CD14-positive monocyte (primary cell): Measurements from ENCODE around the gene PWP1. TPM values are rescaled to one million over a fixed set of nuclear protein-coding genes. Genes with fewer than 3 reads are reported as not detected.
"Not testable (repeated sequence)": the region's sequence is repeated elsewhere in the genome, so short reads cannot be mapped to it uniquely, and the experiment has no call there.

ENCODE experiments used
- DNase-seq, 3 donors: peaks; one replicate each; pipeline ENCODE4 v3.0.0-alpha.2; 2011 to 2022
- H2AFZ ChIP-seq: 2 replicates; pipeline ENCODE4 v1.6.0; 2012; ENCODE audit warnings: mild to moderate bottlenecking, low read depth, low read length, inconsistent platforms; ENCODE audit not compliant: insufficient read depth, poor library complexity, severe bottlenecking
- H3K27ac ChIP-seq, 2 donors: 1 replicate in 1 of 2; 2 replicates in 1 of 2; pipeline ENCODE4 v1.5.1; 2012 to 2013; ENCODE audit warnings: low read length in 2 of 2, control low read depth in 1 of 2, inconsistent platforms in 1 of 2, low read depth in 1 of 2, mild to moderate bottlenecking in 1 of 2
- H3K27me3 ChIP-seq, 2 donors: one replicate each; pipeline versions ENCODE4 v1.6.0 to v1.6.1; 2011 to 2013; ENCODE audit warnings: low read length in 2 of 2; ENCODE audit not compliant: control insufficient read depth in 2 of 2, insufficient read depth in 2 of 2
- H3K36me3 ChIP-seq, 2 donors: replicated peaks in 1 of 2; 1 replicate in 1 of 2; 2 replicates in 1 of 2; pipeline versions ENCODE4 v1.5.1 to v1.6.1; 2012 to 2013; ENCODE audit warnings: low read length in 2 of 2, control low read depth in 1 of 2, inconsistent platforms in 1 of 2, mild to moderate bottlenecking in 1 of 2; ENCODE audit not compliant: insufficient read depth in 2 of 2, control insufficient read depth in 1 of 2
- H3K4me1 ChIP-seq, 2 donors: 1 replicate in 1 of 2; 2 replicates in 1 of 2; pipeline versions ENCODE4 v1.5.1 to v1.6.1; 2012 to 2013; ENCODE audit warnings: low read length in 2 of 2, control low read depth in 1 of 2, inconsistent platforms in 1 of 2, mild to moderate bottlenecking in 1 of 2, moderate library complexity in 1 of 2; ENCODE audit not compliant: insufficient read depth in 2 of 2, control insufficient read depth in 1 of 2
- H3K4me2 ChIP-seq: replicated peaks from 2 replicates; pipeline ENCODE3; 2012; ENCODE audit warnings: low read length, moderate library complexity, mild to moderate bottlenecking; ENCODE audit not compliant: poor library complexity, severe bottlenecking; ENCODE audit errors: extremely low read depth
- H3K4me3 ChIP-seq, 3 experiments: fragments of 200-600 bp in 1 of 3; sonication (generic) in 1 of 3; replicated peaks in 1 of 3; 1 replicate in 2 of 3; 2 replicates in 1 of 3; pipeline ENCODE4 v1.5.1; 2011 to 2013; ENCODE audit warnings: low read length in 3 of 3, mild to moderate bottlenecking in 3 of 3, control low read depth in 2 of 3, low read depth in 2 of 3, inconsistent platforms in 1 of 3, moderate library complexity in 1 of 3
- H3K79me2 ChIP-seq: 2 replicates; pipeline ENCODE4 v1.6.0; 2012; ENCODE audit warnings: mild to moderate bottlenecking, control low read depth, inconsistent platforms, low read length, moderate library complexity; ENCODE audit not compliant: insufficient read depth
- H3K9ac ChIP-seq: 2 replicates; pipeline ENCODE4 v1.6.0; 2017; ENCODE audit warnings: low read length, mild to moderate bottlenecking; ENCODE audit not compliant: insufficient read depth, poor library complexity, severe bottlenecking
- H3K9me3 ChIP-seq, 2 donors: replicated peaks in 1 of 2; 1 replicate in 1 of 2; 2 replicates in 1 of 2; pipeline versions ENCODE4 v1.5.1 to v1.6.1; 2012 to 2013; ENCODE audit warnings: low read length in 2 of 2, control low read depth in 1 of 2; ENCODE audit not compliant: control insufficient read depth in 1 of 2, insufficient read depth in 1 of 2
- H4K20me1 ChIP-seq: 2 replicates; pipeline ENCODE4 v1.6.0; 2012; ENCODE audit warnings: mild to moderate bottlenecking, low read length, control low read depth, moderate library complexity; ENCODE audit not compliant: insufficient read depth
- H3K27ac Mint-ChIP-seq, 7 donors: one replicate each; pipeline ENCODE4 v1.8.0; 2020; ENCODE audit warnings: mild to moderate bottlenecking in 7 of 7, mixed read lengths in 7 of 7, moderate library complexity in 6 of 7, inconsistent platforms in 2 of 7
- H3K27me3 Mint-ChIP-seq, 3 donors: one replicate each; pipeline ENCODE4 v1.8.0; 2021 to 2022; ENCODE audit warnings: low read depth in 3 of 3, mild to moderate bottlenecking in 3 of 3, mixed read lengths in 3 of 3, moderate library complexity in 3 of 3, inconsistent platforms in 1 of 3
- H3K36me3 Mint-ChIP-seq, 2 donors: one replicate each; pipeline ENCODE4 v1.8.0; 2020; ENCODE audit warnings: mixed read lengths in 2 of 2, inconsistent platforms in 1 of 2, mild to moderate bottlenecking in 1 of 2
- H3K4me1 Mint-ChIP-seq: one replicate; pipeline ENCODE4 v1.8.0; 2020; ENCODE audit warnings: mild to moderate bottlenecking, mixed read lengths
- H3K4me3 Mint-ChIP-seq, 2 donors: one replicate each; pipeline ENCODE4 v1.8.0; 2020; ENCODE audit warnings: mild to moderate bottlenecking in 2 of 2, mixed read lengths in 2 of 2, moderate library complexity in 1 of 2
- H3K9me3 Mint-ChIP-seq, 7 donors: one replicate each; pipeline ENCODE4 v1.8.0; 2020 to 2022; ENCODE audit warnings: mixed read lengths in 7 of 7, mild to moderate bottlenecking in 6 of 7, moderate library complexity in 6 of 7, inconsistent platforms in 2 of 7
- CTCF ChIP-seq: fragments of 200-600 bp; IDR thresholded peaks from one replicate; pipeline ENCODE4 v1.8.0; 2022; ENCODE audit warnings: antibody characterized with exemption, mild to moderate bottlenecking
- WGBS: methylation state at CpG from one replicate; pipeline ENCODE4 v1.1.5; 2013; ENCODE audit warnings: missing lambda C conversion rate; ENCODE audit not compliant: insufficient coverage; 5-methylcytosine and 5-hydroxymethylcytosine counted together
- intact Hi-C, 2 donors: fragments of 100-400 bp; cut with micrococcal nuclease; formaldehyde crosslinking; loops; one replicate each; pipeline versions ENCODE4 v1.15.0 to v1.15.1; 2023
- polyA plus RNA-seq, 3 donors: library from polyadenylated mRNA; depleted of rRNA in 1 of 3; unstranded in 2 of 3; stranded (reverse) in 1 of 3; fragments of 300-500 nt in 2 of 3; fragments of >200 nt in 1 of 3; fragmentation: Illumina TruSeq in 2 of 3; gene quantifications; 1 replicate in 2 of 3; 2 replicates in 1 of 3; pipeline ENCODE4 v1.2.3, GENCODE V29; 2012 to 2021

PWP1 gene
- polyA plus RNA-seq, 3 donors = 27.1 to 29.1 (median 28.0) TPM

GRCh38 chr12:107704041-107704440, 18.4 kb downstream of the PWP1 start:
- Mint-ChIP-seq H3K4me3 (no peak overlapping the region), H3K27me3 (no peaks in the 10 kb centered on the region), H3K36me3 (peaks cover 87 to 93% of the 10 kb centered on the region in 2 donors), H3K27ac (no peak overlapping the region), H3K9me3 (peaks cover 0 to 9% (median 2%) of the 10 kb centered on the region in 7 donors), H3K4me1 (no peaks in the 10 kb centered on the region)
- H3K36me3 ChIP-seq = peaks cover 71 to 84% of the 10 kb centered on the region in 2 donors
- H3K4me2 ChIP-seq = no peak overlapping the region
- no peaks in the 10 kb centered on the region for H3K4me1 ChIP-seq
- WGBS = no CpG with 5 or more reads among the region's 5 CpGs
- H3K9me3 ChIP-seq = no peaks in the 10 kb centered on the region
- H3K9ac ChIP-seq = no peak overlapping the region
- no peak overlapping the region for H3K27ac ChIP-seq
- H2AFZ ChIP-seq = no peak overlapping the region
- H3K4me3 ChIP-seq = no peak overlapping the region
- H4K20me1 ChIP-seq = no peaks in the 10 kb centered on the region
- H3K79me2 ChIP-seq = no peaks in the 10 kb centered on the region
- DNase-seq = no peak
- TF ChIP-seq CTCF = no peak
- H3K27me3 ChIP-seq = no peaks in the 10 kb centered on the region
- intact Hi-C loops = no loop called here

- H3K4me1 Mint-ChIP-seq, H3K4me3 Mint-ChIP-seq, H3K79me2 ChIP-seq, H3K27me3 Mint-ChIP-seq, H3K4me2 ChIP-seq, intact Hi-C loops, H3K4me3 ChIP-seq, H3K4me1 ChIP-seq, DNase-seq, H3K9me3 Mint-ChIP-seq, H3K27me3 ChIP-seq, H3K27ac Mint-ChIP-seq, H3K9me3 ChIP-seq, H4K20me1 ChIP-seq, H2AFZ ChIP-seq, H3K9ac ChIP-seq, H3K27ac ChIP-seq: not testable (repeated sequence)
- peaks cover 85 to 93% of the 10 kb centered on the region in 2 donors for H3K36me3 Mint-ChIP-seq
- peaks cover 71 to 84% of the 10 kb centered on the region in 2 donors for H3K36me3 ChIP-seq
- WGBS = no CpG with 5 or more reads among the region's 5 CpGs
Measured at GRCh38 chr12:107705522-107705921, 19.9 kb downstream of the PWP1 start.
